IMR-90 (cell line): Measurements from ENCODE around the gene RNF144B.
"Not testable (repeated sequence)": the region's sequence is repeated elsewhere in the genome, so short reads cannot be mapped to it uniquely, and the experiment has no call there.

Source experiments
- CHD1 ChIP-seq: IDR thresholded peaks from 2 replicates; pipeline ENCODE4 v1.6.1; 2012; ENCODE audit warnings: low read depth, low read length, improper control_type of control experiment
- MAZ ChIP-seq: IDR thresholded peaks from 2 replicates; pipeline ENCODE4 v1.6.1; 2012; ENCODE audit warnings: low read depth, mild to moderate bottlenecking, low read length, improper control_type of control experiment, moderate library complexity, borderline replicate concordance
- SMC3 ChIP-seq: fragments of 150-350 bp; IDR thresholded peaks from 2 replicates; pipeline ENCODE4 v1.6.1; 2016; ENCODE audit warnings: low read depth, mild to moderate bottlenecking, antibody characterized with exemption, low read length, moderate library complexity

DNA sequence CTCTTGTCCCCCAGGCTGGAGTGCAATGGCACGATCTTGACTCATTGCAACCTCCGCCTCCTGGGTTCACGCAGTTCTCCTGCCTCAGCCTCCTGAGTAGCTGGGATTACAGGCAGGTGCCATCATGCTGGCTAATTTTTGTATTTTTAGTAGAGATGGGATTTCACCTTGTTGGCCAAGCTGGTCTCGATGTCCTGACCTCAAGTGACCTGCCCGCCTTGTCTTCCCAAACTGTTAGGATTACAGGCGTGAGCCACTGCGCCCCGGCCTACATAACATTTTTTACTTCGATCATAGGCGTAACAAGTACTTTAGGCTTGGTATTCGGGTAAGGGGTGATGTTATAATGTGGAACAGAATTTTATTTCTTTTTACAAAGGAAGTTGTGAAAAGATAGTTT is 22.5 kb downstream of the RNF144B start:
- TF ChIP-seq SMC3, MAZ, CHD1: not testable (repeated sequence)
